IMR-90 (cell line): ENCODE results near the gene GBA3. TPM values are rescaled to one million over a fixed set of nuclear protein-coding genes. Genes with fewer than 3 reads are reported as not detected.

ENCODE experiments used
- ATAC-seq: fragments of 200-7000 bp; cut with Tn5 transposase; 2 replicates; pipeline ENCODE4 v1.9.1; 2020; ENCODE audit warnings: low read depth, mild to moderate bottlenecking, moderate library complexity
- BruUV-seq: library from RNA; stranded (reverse); fragments of 400-500 nt; replicated peaks from 2 replicates; lab custom pipeline; 2021; lab: Mats Ljungman, UMichigan
- CTCF ChIA-PET: fragments of 300-600 bp; formaldehyde crosslinking; extraction: SDS; loops from one replicate; lab custom pipeline; 2021; ENCODE audit warnings: antibody characterized with exemption; lab: Yijun Ruan, JAX
- POLR2A ChIA-PET: fragments of 300-600 bp; sonication (Branson Sonifier 250); formaldehyde crosslinking; loops from one replicate; lab custom pipeline; 2022; ENCODE audit warnings: antibody characterized with exemption; ENCODE audit not compliant: unreplicated experiment; lab: Charles Lee
- DNase-seq: peaks from one replicate; pipeline ENCODE4 v3.0.0; 2013
- H2AFZ ChIP-seq: replicated peaks from 2 replicates; pipeline ENCODE3; 2013; ENCODE audit warnings: low read length, mild to moderate bottlenecking; ENCODE audit not compliant: poor library complexity
- H2AK5ac ChIP-seq: 2 replicates; pipeline ENCODE4 v1.6.1; 2013; ENCODE audit warnings: low read depth, low read length, inconsistent platforms
- H2AK9ac ChIP-seq: replicated peaks from 2 replicates; pipeline ENCODE3; 2013; ENCODE audit warnings: mild to moderate bottlenecking, low read depth, low read length, moderate library complexity; ENCODE audit not compliant: poor library complexity
- H2BK120ac ChIP-seq: 2 replicates; pipeline ENCODE4 v1.6.1; 2013; ENCODE audit warnings: low read depth, low read length, inconsistent platforms
- H2BK15ac ChIP-seq: 3 replicates; pipeline ENCODE4 v1.6.1; 2013; ENCODE audit warnings: low read depth, low read length, inconsistent platforms
- H2BK20ac ChIP-seq: 2 replicates; pipeline ENCODE4 v1.6.1; 2013; ENCODE audit warnings: low read depth, mild to moderate bottlenecking, inconsistent platforms, low read length, moderate library complexity
- H2BK5ac ChIP-seq: 2 replicates; pipeline ENCODE4 v1.6.1; 2013; ENCODE audit warnings: mild to moderate bottlenecking, low read depth, low read length, inconsistent platforms; ENCODE audit not compliant: poor library complexity, severe bottlenecking
- H3K14ac ChIP-seq: replicated peaks from 2 replicates; pipeline ENCODE4 v1.6.1; 2013; ENCODE audit warnings: low read depth, low read length, inconsistent platforms
- H3K18ac ChIP-seq: 2 replicates; pipeline ENCODE4 v1.6.1; 2013; ENCODE audit warnings: low read depth, low read length, control low read depth
- H3K23ac ChIP-seq: 2 replicates; pipeline ENCODE4 v1.6.1; 2013; ENCODE audit warnings: low read depth, low read length, inconsistent platforms
- H3K27ac ChIP-seq: 2 replicates; pipeline ENCODE4 v1.5.1; 2013; ENCODE audit warnings: mild to moderate bottlenecking, control low read depth, low read length; ENCODE audit not compliant: insufficient read depth
- H3K27me3 ChIP-seq: 2 replicates; pipeline ENCODE4 v1.6.1; 2013; ENCODE audit warnings: low read length; ENCODE audit not compliant: control insufficient read depth, insufficient read depth
- H3K36me3 ChIP-seq: 2 replicates; pipeline ENCODE4 v1.6.1; 2013; ENCODE audit warnings: low read length, mixed read lengths; ENCODE audit not compliant: control insufficient read depth, insufficient read depth
- H3K4ac ChIP-seq: 2 replicates; pipeline ENCODE4 v1.6.1; 2013; ENCODE audit warnings: low read depth, low read length, inconsistent platforms
- H3K4me1 ChIP-seq: 2 replicates; pipeline ENCODE4 v1.6.1; 2013; ENCODE audit warnings: low read length, mixed read lengths; ENCODE audit not compliant: control insufficient read depth, insufficient read depth
- H3K4me2 ChIP-seq: 2 replicates; pipeline ENCODE4 v1.6.1; 2013; ENCODE audit warnings: low read depth, mild to moderate bottlenecking, control low read depth, low read length, moderate library complexity
- H3K4me3 ChIP-seq: 2 replicates; pipeline ENCODE4 v1.5.1; 2013; ENCODE audit warnings: low read depth, mild to moderate bottlenecking, control low read depth, low read length, moderate library complexity; ENCODE audit not compliant: insufficient read depth
- H3K56ac ChIP-seq: 2 replicates; pipeline ENCODE4 v1.6.1; 2013; ENCODE audit warnings: low read length, inconsistent platforms; ENCODE audit not compliant: insufficient read depth; ENCODE audit errors: extremely low read depth
- H3K79me1 ChIP-seq, 2 experiments: 2 replicates each; pipeline ENCODE4 v1.6.1; 2013; ENCODE audit warnings: low read length in 2 of 2, inconsistent platforms in 1 of 2, low read depth in 1 of 2
- H3K9ac ChIP-seq: 2 replicates; pipeline ENCODE4 v1.6.1; 2013; ENCODE audit warnings: low read depth, low read length, control low read depth
- H3K9me1 ChIP-seq: 2 replicates; pipeline ENCODE4 v1.6.1; 2013; ENCODE audit warnings: low read length, inconsistent platforms; ENCODE audit not compliant: insufficient read depth
- H3K9me3 ChIP-seq: 2 replicates; pipeline ENCODE4 v1.6.1; 2013; ENCODE audit warnings: low read length; ENCODE audit not compliant: control insufficient read depth, insufficient read depth
- H4K20me1 ChIP-seq: 2 replicates; pipeline ENCODE4 v1.6.1; 2013; ENCODE audit warnings: low read length, inconsistent platforms; ENCODE audit not compliant: insufficient read depth
- H4K5ac ChIP-seq: 2 replicates; pipeline ENCODE4 v1.6.1; 2013; ENCODE audit warnings: mild to moderate bottlenecking, low read depth, low read length, control low read depth
- H4K8ac ChIP-seq, 2 experiments: 2 replicates each; pipeline ENCODE4 v1.6.1; 2013; ENCODE audit warnings: low read depth in 2 of 2, low read length in 2 of 2, control low read depth in 1 of 2, inconsistent platforms in 1 of 2
- H4K91ac ChIP-seq: 2 replicates; pipeline ENCODE4 v1.6.1; 2013; ENCODE audit warnings: low read depth, low read length, inconsistent platforms; ENCODE audit not compliant: insufficient read depth
- BHLHE40 ChIP-seq: fragments of 150-350 bp; IDR thresholded peaks from 2 replicates; pipeline ENCODE4 v1.6.1; 2016; ENCODE audit warnings: mild to moderate bottlenecking, low read depth, low read length
- CEBPB ChIP-seq: IDR thresholded peaks from 2 replicates; pipeline ENCODE4 v1.6.1; 2012; ENCODE audit warnings: low read depth, low read length, improper control_type of control experiment
- CHD1 ChIP-seq: IDR thresholded peaks from 2 replicates; pipeline ENCODE4 v1.6.1; 2012; ENCODE audit warnings: low read depth, low read length, improper control_type of control experiment
- CTCF ChIP-seq: conservative IDR thresholded peaks from 2 replicates; pipeline ENCODE4 v1.5.1; 2012; ENCODE audit warnings: mild to moderate bottlenecking, low read depth, low read length, improper control_type of control experiment
- ELK1 ChIP-seq: fragments of 150-350 bp; IDR thresholded peaks from 2 replicates; pipeline ENCODE4 v1.6.1; 2016; ENCODE audit warnings: low read depth, mild to moderate bottlenecking, low read length, moderate library complexity, borderline replicate concordance
- FOS ChIP-seq: fragments of 150-350 bp; IDR thresholded peaks from 2 replicates; pipeline ENCODE4 v1.6.1; 2016; ENCODE audit warnings: low read depth, low read length
- MAFK ChIP-seq: IDR thresholded peaks from 2 replicates; pipeline ENCODE4 v1.6.1; 2012; ENCODE audit warnings: low read depth, low read length, improper control_type of control experiment
- MAZ ChIP-seq: IDR thresholded peaks from 2 replicates; pipeline ENCODE4 v1.6.1; 2012; ENCODE audit warnings: low read depth, mild to moderate bottlenecking, low read length, improper control_type of control experiment, moderate library complexity, borderline replicate concordance
- MXI1 ChIP-seq: IDR thresholded peaks from 2 replicates; pipeline ENCODE4 v1.6.1; 2012; ENCODE audit warnings: low read depth, mild to moderate bottlenecking, low read length, moderate library complexity, borderline replicate concordance
- NFE2L2 ChIP-seq: fragments of 150-350 bp; IDR thresholded peaks from 2 replicates; pipeline ENCODE4 v1.6.1; 2016; ENCODE audit warnings: low read depth, mild to moderate bottlenecking, low read length
- POLR2A ChIP-seq: IDR thresholded peaks from 2 replicates; pipeline ENCODE4 v1.6.1; 2012; ENCODE audit warnings: mild to moderate bottlenecking, low read depth, low read length
- RAD21 ChIP-seq: IDR thresholded peaks from 2 replicates; pipeline ENCODE4 v1.6.1; 2012; ENCODE audit warnings: low read length, improper control_type of control experiment
- RCOR1 ChIP-seq: IDR thresholded peaks from 2 replicates; pipeline ENCODE4 v1.6.1; 2012; ENCODE audit warnings: mild to moderate bottlenecking, low read length, improper control_type of control experiment; ENCODE audit not compliant: insufficient replicate concordance
- RFX5 ChIP-seq: IDR thresholded peaks from 2 replicates; pipeline ENCODE4 v1.8.0; 2012; ENCODE audit warnings: low read depth, mild to moderate bottlenecking, low read length, moderate library complexity
- SMC3 ChIP-seq: fragments of 150-350 bp; IDR thresholded peaks from 2 replicates; pipeline ENCODE4 v1.6.1; 2016; ENCODE audit warnings: low read depth, mild to moderate bottlenecking, antibody characterized with exemption, low read length, moderate library complexity
- USF2 ChIP-seq: fragments of 150-350 bp; IDR thresholded peaks from 2 replicates; pipeline ENCODE4 v1.6.1; 2017; ENCODE audit warnings: mild to moderate bottlenecking, antibody characterized with exemption, low read length, low read depth
- WGBS, 2 experiments: methylation state at CpG; one replicate each; pipeline versions ENCODE4 v1.1.5 to v1.1.7; 2013; ENCODE audit warnings: missing lambda C conversion rate in 2 of 2; ENCODE audit not compliant: insufficient read length in 1 of 2; ENCODE audit errors: extremely low coverage in 2 of 2; 5-methylcytosine and 5-hydroxymethylcytosine counted together
- dilution Hi-C: fragments of 300-500 bp; cut with HindIII; formaldehyde crosslinking; loops from one replicate; pipeline ENCODE4 v1.14.3; 2018; ENCODE audit warnings: low sequenced_read_pairs; ENCODE audit not compliant: unreplicated experiment
- in situ Hi-C: fragments of 300-500 bp; cut with MboI; formaldehyde crosslinking; loops from 3 replicates; pipeline ENCODE4 v1.14.3; 2019; ENCODE audit warnings: low sequenced_read_pairs, inconsistent platforms, mixed read lengths
- intact Hi-C: fragments of 100-400 bp; cut with micrococcal nuclease; formaldehyde crosslinking; loops from 2 replicates; pipeline ENCODE4 v1.10.0; 2022
- polyA plus RNA-seq, 3 experiments: library from polyadenylated mRNA; depleted of rRNA; stranded (reverse); fragments of >200 nt; gene quantifications; 2 replicates each; pipeline ENCODE4 v1.2.3, GENCODE V29; 2012; ENCODE audit warnings: low replicate concordance in 1 of 3
- total RNA-seq: library from RNA; depleted of rRNA; stranded (reverse); fragments of >200 nt; gene quantifications from 2 replicates; pipeline ENCODE4 v1.2.3, GENCODE V29; 2012

The GBA3 gene
- total and polyA plus RNA-seq, 2 of the 4 experiments (the other 2 are of a cell fraction): not detected

GRCh38 chr4:22802876-22803275 lies 110.1 kb downstream of the GBA3 start:
- Histone ChIP-seq H3K23ac (no peak overlapping the region), H4K20me1 (no peaks in the 10 kb centered on the region)
- in situ Hi-C loops: no loop called here

More at GRCh38 chr4:22802876-22803275, 110.1 kb downstream of the GBA3 start:
- no peak overlapping the region for H2BK20ac ChIP-seq
- H3K4me2 ChIP-seq: no peak overlapping the region
- H3K36me3 ChIP-seq: no peaks in the 10 kb centered on the region
- no peaks in the 10 kb centered on the region for H3K79me1 ChIP-seq
- DNase-seq: no peak
- H4K8ac ChIP-seq: no peak overlapping the region
- TF ChIP-seq SMC3: no peak
- TF ChIP-seq CHD1: no peak
- no peak for TF ChIP-seq CTCF
- TF ChIP-seq ELK1: no peak
- no peak for TF ChIP-seq MAZ
- no peak for TF ChIP-seq MXI1
- TF ChIP-seq MAFK: no peak
- no peak for TF ChIP-seq RAD21
- no peak for TF ChIP-seq NFE2L2
- TF ChIP-seq FOS: no peak
- TF ChIP-seq POLR2A: no peak
- no peak for TF ChIP-seq RFX5
- no peak for TF ChIP-seq BHLHE40
- TF ChIP-seq RCOR1: no peak
- no peak for TF ChIP-seq CEBPB
- no peak for TF ChIP-seq USF2
- ATAC-seq: no peak
- no peak overlapping the region for H2BK120ac ChIP-seq
- H3K27me3 ChIP-seq: no peaks in the 10 kb centered on the region
- ChIA-PET POLR2A (no interaction called here), CTCF (interaction anchor here (0.5 kb wide), 1 partner anchor 74 kb away, joined by 3 read pairs; no protein-coding TSS in a partner anchor)
- no TSS peak for BruUV-seq
- H4K91ac ChIP-seq: no peak overlapping the region
- no peaks in the 10 kb centered on the region for H3K4me1 ChIP-seq
- no peak overlapping the region for H3K4ac ChIP-seq
- H2AK5ac ChIP-seq: no peak overlapping the region
- H3K9ac ChIP-seq: no peak overlapping the region
- intact Hi-C loops: no loop called here
- no peak overlapping the region for H3K4me3 ChIP-seq
- H3K9me1 ChIP-seq: no peaks in the 10 kb centered on the region
- no peak overlapping the region for H3K56ac ChIP-seq
- H3K18ac ChIP-seq: no peak overlapping the region
- no peak overlapping the region for H2BK5ac ChIP-seq
- no peaks in the 10 kb centered on the region; the same call in 1 of the 2 replicates for H3K9me3 ChIP-seq
- dilution Hi-C loops: no loop called here
- H3K14ac ChIP-seq: no peak overlapping the region
- no peak overlapping the region for H2AFZ ChIP-seq
- no peak overlapping the region for H2AK9ac ChIP-seq
- no peak overlapping the region for H3K27ac ChIP-seq
- WGBS, 2 experiments: no CpG with 5 or more reads among the region's 4 CpGs
- H4K5ac ChIP-seq: no peak overlapping the region
- H2BK15ac ChIP-seq: no peak overlapping the region
